ENCODE results near the gene STAG2.

DNA sequence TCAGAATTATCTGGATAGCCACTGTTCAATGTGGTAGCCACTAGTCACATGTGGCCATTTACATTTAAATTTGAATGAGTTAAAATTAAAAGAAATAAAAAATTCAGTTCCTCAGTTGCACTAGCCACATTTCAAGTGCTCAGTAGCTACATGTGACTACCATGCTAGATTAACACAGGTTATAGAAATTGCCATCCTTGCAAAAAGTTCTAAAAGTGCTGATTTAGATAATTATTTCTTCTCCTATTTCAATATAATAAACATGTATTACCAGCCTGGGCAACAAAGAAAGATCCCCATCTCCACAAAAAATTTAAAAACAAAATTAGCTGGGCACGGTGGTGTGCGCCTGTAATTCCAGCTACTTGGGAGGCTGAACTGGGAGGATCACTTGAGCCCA lies 11.7 kb upstream of the STAG2 start:
- TF ChIP-seq TAF1 (IDR thresholded peaks at IDR 0.05; ENCODE audit: low read depth, low read length) (no peak), POLR2AphosphoS5 (IDR thresholded peaks at IDR 0.05; ENCODE audit: low read depth, low read length) (no peak), POLR2A (IDR thresholded peaks at IDR 0.05; ENCODE audit: low read depth, low read length) (no peak)

All from GM12891 (cell line).